Fibroblast of lung (primary cell): ENCODE results near the gene HIGD2A. TPM values are rescaled to one million over a fixed set of nuclear protein-coding genes. Genes with fewer than 3 reads are reported as not detected.
"Not testable (repeated sequence)": the region's sequence is repeated elsewhere in the genome, so short reads cannot be mapped to it uniquely, and the experiment has no call there.

Source experiments
- DNase-seq, 2 donors: peaks; one replicate each; pipeline versions ENCODE4 v3.0.0 to v3.0.0-alpha.2; 2010; ENCODE audit warnings: low read depth in 2 of 2
- H2AFZ ChIP-seq: 2 replicates; pipeline ENCODE4 v1.5.1; 2012; ENCODE audit warnings: low read length, control low read depth, inconsistent platforms
- H3K27ac ChIP-seq: 2 replicates; pipeline ENCODE4 v1.5.1; 2011; ENCODE audit warnings: low read length, control low read depth; ENCODE audit not compliant: insufficient read depth
- H3K27me3 ChIP-seq: 2 replicates; pipeline ENCODE4 v1.5.1; 2011; ENCODE audit warnings: mild to moderate bottlenecking, low read length; ENCODE audit not compliant: control insufficient read depth, insufficient read depth
- H3K36me3 ChIP-seq: 2 replicates; pipeline ENCODE4 v1.5.1; 2011; ENCODE audit warnings: low read length; ENCODE audit not compliant: control insufficient read depth, insufficient read depth
- H3K4me1 ChIP-seq: 2 replicates; pipeline ENCODE4 v1.5.1; 2011; ENCODE audit warnings: low read length; ENCODE audit not compliant: control insufficient read depth, insufficient read depth; ENCODE audit errors: extremely low read depth
- H3K4me2 ChIP-seq: 2 replicates; pipeline ENCODE4 v1.5.1; 2011; ENCODE audit warnings: low read length, control low read depth; ENCODE audit not compliant: insufficient read depth; ENCODE audit errors: extremely low read depth
- H3K4me3 ChIP-seq, 4 experiments: fragments of 200-600 bp in 1 of 4; sonication (generic) in 1 of 4; replicated peaks in 1 of 4; 2 replicates each; pipeline ENCODE4 v1.5.1; 2011 to 2016; ENCODE audit warnings: low read length in 4 of 4, low read depth in 3 of 4, mild to moderate bottlenecking in 3 of 4, control low read depth in 2 of 4, inconsistent platforms in 1 of 4, mixed read lengths in 1 of 4; ENCODE audit not compliant: insufficient read depth in 1 of 4; ENCODE audit errors: control extremely low read depth in 1 of 4
- H3K79me2 ChIP-seq: 2 replicates; pipeline ENCODE4 v1.5.1; 2012; ENCODE audit warnings: mild to moderate bottlenecking, low read length, inconsistent platforms; ENCODE audit not compliant: control insufficient read depth, insufficient read depth
- H3K9ac ChIP-seq: 2 replicates; pipeline ENCODE4 v1.5.1; 2011; ENCODE audit warnings: mild to moderate bottlenecking, low read length, control low read depth; ENCODE audit not compliant: insufficient read depth
- H3K9me3 ChIP-seq: 2 replicates; pipeline ENCODE4 v1.5.1; 2012; ENCODE audit warnings: low read depth, low read length; ENCODE audit not compliant: control insufficient read depth, insufficient read depth
- H4K20me1 ChIP-seq: 2 replicates; pipeline ENCODE4 v1.5.1; 2011; ENCODE audit warnings: low read length; ENCODE audit not compliant: control insufficient read depth, insufficient read depth; ENCODE audit errors: extremely low read depth
- CTCF ChIP-seq, 2 donors: IDR thresholded peaks in 1 of 2; conservative IDR thresholded peaks in 1 of 2; 1 replicate in 1 of 2; 2 replicates in 1 of 2; pipeline ENCODE4 v1.5.1; 2011 to 2012; ENCODE audit warnings: low read length in 2 of 2, control low read depth in 1 of 2, inconsistent platforms in 1 of 2, low read depth in 1 of 2, mild to moderate bottlenecking in 1 of 2
- EZH2 ChIP-seq: IDR thresholded peaks from 2 replicates; pipeline ENCODE4 v1.5.1; 2012; ENCODE audit warnings: low read length, control low read depth, mild to moderate bottlenecking; ENCODE audit errors: missing control alignments
- polyA plus RNA-seq, 2 donors: library from polyadenylated mRNA; depleted of rRNA in 1 of 2; stranded (reverse) in 1 of 2; unstranded in 1 of 2; fragments of >200 nt; gene quantifications; 2 replicates each; pipeline ENCODE4 v1.2.1, GENCODE V29; 2011 to 2012; ENCODE audit warnings: missing spikeins in 1 of 2
- total RNA-seq: library from RNA; depleted of rRNA; stranded (reverse); fragments of >200 nt; gene quantifications from 2 replicates; pipeline ENCODE4 v1.2.1, GENCODE V29; 2014

Gene HIGD2A
- total and polyA plus RNA-seq, 2 donors (not counting 1 experiment from before 2014, with no cell fraction given): 54.7 to 77.6 TPM

- Histone ChIP-seq H3K27ac (no peak overlapping the region), H3K4me3 (no peak overlapping the region), H4K20me1 (no peaks in the 10 kb centered on the region), H3K27me3 (no peaks in the 10 kb centered on the region), H3K36me3 (peaks cover 12% of the 10 kb centered on the region), H3K4me2 (no peak overlapping the region), H2AFZ (no peak overlapping the region), H3K9ac (no peak overlapping the region), H3K4me1 (no peaks in the 10 kb centered on the region), H3K9me3 (no peaks in the 10 kb centered on the region), H3K79me2 (peaks cover 6% of the 10 kb centered on the region)
- TF ChIP-seq CTCF (conservative IDR thresholded peaks at IDR 0.05 in 1 of 2, IDR thresholded peaks at IDR 0.05 in 1 of 2; ENCODE audit: low read depth in 1 of 2, low read length in 2 of 2) (no peak), EZH2 (no peak)
- DNase-seq: no peak
These were observed 17.3 kb downstream of the HIGD2A start for GRCh38 chr5:176405656-176406435.

GRCh38 chr5:176406436-176407052 lies 18.0 kb downstream of the HIGD2A start:
- no peak overlapping the region for H3K4me3 ChIP-seq
- no peak overlapping the region for H2AFZ ChIP-seq
- no peaks in the 10 kb centered on the region for H4K20me1 ChIP-seq
- H3K36me3 ChIP-seq: peaks cover 12% of the 10 kb centered on the region
- H3K79me2 ChIP-seq: peaks cover 8% of the 10 kb centered on the region
- H3K27me3 ChIP-seq: no peaks in the 10 kb centered on the region
- H3K9ac ChIP-seq: no peak overlapping the region
- no peak overlapping the region for H3K4me2 ChIP-seq
- H3K4me1 ChIP-seq: no peaks in the 10 kb centered on the region
- no peaks in the 10 kb centered on the region for H3K9me3 ChIP-seq
- TF ChIP-seq EZH2: no peak
- TF ChIP-seq CTCF (conservative IDR thresholded peaks at IDR 0.05 in 1 of 2, IDR thresholded peaks at IDR 0.05 in 1 of 2; ENCODE audit: low read depth in 1 of 2, low read length in 2 of 2): no peak
- no peak for DNase-seq
- no peak overlapping the region for H3K27ac ChIP-seq

- Histone ChIP-seq H3K4me3 (no peak overlapping the region), H3K9ac (no peak overlapping the region), H3K9me3 (no peaks in the 10 kb centered on the region), H3K27me3 (no peaks in the 10 kb centered on the region), H2AFZ (no peak overlapping the region), H3K27ac (no peak overlapping the region), H3K79me2 (peaks cover 13% of the 10 kb centered on the region), H3K4me2 (no peak overlapping the region), H4K20me1 (no peaks in the 10 kb centered on the region), H3K36me3 (peaks cover 12% of the 10 kb centered on the region), H3K4me1 (no peaks in the 10 kb centered on the region)
- no peak for DNase-seq
- TF ChIP-seq EZH2 (no peak), CTCF (conservative IDR thresholded peaks at IDR 0.05 in 1 of 2, IDR thresholded peaks at IDR 0.05 in 1 of 2; ENCODE audit: low read depth in 1 of 2, low read length in 2 of 2) (no peak)
These were observed 19.1 kb downstream of the HIGD2A start for GRCh38 chr5:176407456-176408251.

- not testable (repeated sequence) for H3K4me2 ChIP-seq, H3K27me3 ChIP-seq, H3K9me3 ChIP-seq, H4K20me1 ChIP-seq, H3K27ac ChIP-seq, H2AFZ ChIP-seq, H3K9ac ChIP-seq, DNase-seq, H3K4me3 ChIP-seq, H3K4me1 ChIP-seq
- Histone ChIP-seq H3K79me2 (peaks cover 16% of the 10 kb centered on the region), H3K36me3 (peaks cover 12% of the 10 kb centered on the region)
These were observed 19.7 kb downstream of the HIGD2A start for GRCh38 chr5:176408252-176408573.
